ENCODE results near the gene MYO5A. TPM values are rescaled to one million over a fixed set of nuclear protein-coding genes. Genes with fewer than 3 reads are reported as not detected.

MYO5A gene
- total and polyA plus RNA-seq, 2 donors (not counting 1 experiment from before 2014, with no cell fraction given), result 32.9 to 41.9 TPM

DNA sequence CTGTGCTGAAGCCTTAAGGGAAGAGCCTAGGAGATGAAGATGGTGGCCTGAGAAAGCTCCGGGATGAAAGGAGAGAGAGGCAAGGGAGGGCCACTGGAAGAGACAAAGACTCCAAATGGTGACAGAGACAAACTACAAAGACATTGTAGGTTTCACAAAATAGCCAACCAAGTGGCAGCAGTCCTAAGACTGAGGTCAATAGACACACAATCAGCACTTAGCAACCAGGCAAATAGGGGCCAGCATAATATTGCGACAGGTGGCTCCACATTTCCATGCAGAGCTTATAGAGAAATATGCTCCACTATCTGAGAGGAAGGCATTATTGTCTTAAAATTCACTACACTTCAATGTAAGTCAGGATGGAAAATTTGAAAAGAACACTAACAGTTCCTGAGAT, 211.0 kb downstream of the MYO5A start:
- H3K27me3 ChIP-seq (ENCODE audit: control insufficient read depth, insufficient read depth, low read length), result no peaks in the 10 kb centered on the region
- DNase-seq (ENCODE audit: low read depth in 2 of 2), result no peak
- no peak overlapping the region for H3K9ac ChIP-seq (ENCODE audit: insufficient read depth, low read length)
- no peaks in the 10 kb centered on the region for H3K9me3 ChIP-seq (ENCODE audit: control insufficient read depth, insufficient read depth, low read depth, low read length)
- no peaks in the 10 kb centered on the region for H3K4me1 ChIP-seq (ENCODE audit: control insufficient read depth, extremely low read depth, insufficient read depth, low read length)
- H3K36me3 ChIP-seq (ENCODE audit: control insufficient read depth, insufficient read depth, low read length), result peaks cover 8% of the 10 kb centered on the region
- H3K4me3 ChIP-seq (replicated peaks in 1 of 4; ENCODE audit: control extremely low read depth in 1 of 4, insufficient read depth in 1 of 4, low read depth in 3 of 4, low read length in 4 of 4), result no peak overlapping the region
- H3K79me2 ChIP-seq (ENCODE audit: control insufficient read depth, insufficient read depth, low read length), result no peaks in the 10 kb centered on the region
- H3K27ac ChIP-seq (ENCODE audit: insufficient read depth, low read length), result no peak overlapping the region
- H2AFZ ChIP-seq (ENCODE audit: low read length), result no peak overlapping the region
- H3K4me2 ChIP-seq (ENCODE audit: extremely low read depth, insufficient read depth, low read length), result no peak overlapping the region
- TF ChIP-seq EZH2 (IDR thresholded peaks at IDR 0.05; ENCODE audit: low read length, missing control alignments), result no peak
- TF ChIP-seq, protein P1, sequence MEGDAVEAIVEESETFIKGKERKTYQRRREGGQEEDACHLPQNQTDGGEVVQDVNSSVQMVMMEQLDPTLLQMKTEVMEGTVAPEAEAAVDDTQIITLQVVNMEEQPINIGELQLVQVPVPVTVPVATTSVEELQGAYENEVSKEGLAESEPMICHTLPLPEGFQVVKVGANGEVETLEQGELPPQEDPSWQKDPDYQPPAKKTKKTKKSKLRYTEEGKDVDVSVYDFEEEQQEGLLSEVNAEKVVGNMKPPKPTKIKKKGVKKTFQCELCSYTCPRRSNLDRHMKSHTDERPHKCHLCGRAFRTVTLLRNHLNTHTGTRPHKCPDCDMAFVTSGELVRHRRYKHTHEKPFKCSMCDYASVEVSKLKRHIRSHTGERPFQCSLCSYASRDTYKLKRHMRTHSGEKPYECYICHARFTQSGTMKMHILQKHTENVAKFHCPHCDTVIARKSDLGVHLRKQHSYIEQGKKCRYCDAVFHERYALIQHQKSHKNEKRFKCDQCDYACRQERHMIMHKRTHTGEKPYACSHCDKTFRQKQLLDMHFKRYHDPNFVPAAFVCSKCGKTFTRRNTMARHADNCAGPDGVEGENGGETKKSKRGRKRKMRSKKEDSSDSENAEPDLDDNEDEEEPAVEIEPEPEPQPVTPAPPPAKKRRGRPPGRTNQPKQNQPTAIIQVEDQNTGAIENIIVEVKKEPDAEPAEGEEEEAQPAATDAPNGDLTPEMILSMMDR (conservative IDR thresholded peaks at IDR 0.05 in 1 of 2, IDR thresholded peaks at IDR 0.05 in 1 of 2; ENCODE audit: low read depth in 1 of 2, low read length in 2 of 2), result no peak
- no peaks in the 10 kb centered on the region for H4K20me1 ChIP-seq (ENCODE audit: control insufficient read depth, extremely low read depth, insufficient read depth, low read length)

GRCh38 chr15:52317022-52317421, 211.7 kb downstream of the MYO5A start:
- Histone ChIP-seq H3K9me3 (ENCODE audit: control insufficient read depth, insufficient read depth, low read depth, low read length) (no peaks in the 10 kb centered on the region), H3K9ac (ENCODE audit: insufficient read depth, low read length) (no peak overlapping the region), H2AFZ (ENCODE audit: low read length) (no peak overlapping the region), H3K27ac (ENCODE audit: insufficient read depth, low read length) (no peak overlapping the region), H3K79me2 (ENCODE audit: control insufficient read depth, insufficient read depth, low read length) (no peaks in the 10 kb centered on the region), H3K36me3 (ENCODE audit: control insufficient read depth, insufficient read depth, low read length) (peaks cover 8% of the 10 kb centered on the region), H3K4me1 (ENCODE audit: control insufficient read depth, extremely low read depth, insufficient read depth, low read length) (no peaks in the 10 kb centered on the region), H4K20me1 (ENCODE audit: control insufficient read depth, extremely low read depth, insufficient read depth, low read length) (no peaks in the 10 kb centered on the region), H3K27me3 (ENCODE audit: control insufficient read depth, insufficient read depth, low read length) (no peaks in the 10 kb centered on the region), H3K4me3 (replicated peaks in 1 of 4; ENCODE audit: control extremely low read depth in 1 of 4, insufficient read depth in 1 of 4, low read depth in 3 of 4, low read length in 4 of 4) (no peak overlapping the region), H3K4me2 (ENCODE audit: extremely low read depth, insufficient read depth, low read length) (no peak overlapping the region)
- no peak for DNase-seq (ENCODE audit: low read depth in 2 of 2)
- TF ChIP-seq EZH2 (IDR thresholded peaks at IDR 0.05; ENCODE audit: low read length, missing control alignments), result no peak
- TF ChIP-seq, protein P1 (conservative IDR thresholded peaks at IDR 0.05 in 1 of 2, IDR thresholded peaks at IDR 0.05 in 1 of 2; ENCODE audit: low read depth in 1 of 2, low read length in 2 of 2), result no peak

DNA sequence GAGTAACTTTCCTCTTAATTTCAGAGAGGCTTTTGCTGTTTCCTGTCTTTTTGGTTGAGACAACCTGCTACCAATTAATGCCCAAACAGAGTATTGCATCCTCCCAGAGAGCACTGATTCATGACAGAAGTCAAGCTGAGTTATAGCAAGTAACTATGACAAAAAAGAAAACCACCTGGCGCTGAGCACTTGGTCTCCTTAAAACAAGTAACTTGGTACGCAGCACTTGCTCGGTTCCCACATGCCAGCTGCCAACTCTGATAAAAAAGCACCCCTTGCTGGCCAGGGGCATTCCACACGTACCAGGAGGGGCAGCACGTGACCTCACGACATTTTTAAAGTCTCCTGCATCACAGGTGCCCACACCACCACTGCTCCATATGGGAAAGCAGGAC, 219.5 kb downstream of the MYO5A start:
- H4K20me1 ChIP-seq (ENCODE audit: control insufficient read depth, extremely low read depth, insufficient read depth, low read length), result no peaks in the 10 kb centered on the region
- H3K36me3 ChIP-seq (ENCODE audit: control insufficient read depth, insufficient read depth, low read length), result no peaks in the 10 kb centered on the region
- DNase-seq (ENCODE audit: low read depth in 2 of 2), result no peak
- TF ChIP-seq, protein P1 (conservative IDR thresholded peaks at IDR 0.05 in 1 of 2, IDR thresholded peaks at IDR 0.05 in 1 of 2; ENCODE audit: low read depth in 1 of 2, low read length in 2 of 2), result no peak
- TF ChIP-seq EZH2 (IDR thresholded peaks at IDR 0.05; ENCODE audit: low read length, missing control alignments), result no peak
- no peak overlapping the region for H3K4me2 ChIP-seq (ENCODE audit: extremely low read depth, insufficient read depth, low read length)
- no peaks in the 10 kb centered on the region for H3K9me3 ChIP-seq (ENCODE audit: control insufficient read depth, insufficient read depth, low read depth, low read length)
- no peak overlapping the region for H3K9ac ChIP-seq (ENCODE audit: insufficient read depth, low read length)
- no peak overlapping the region for H3K4me3 ChIP-seq (replicated peaks in 1 of 4; ENCODE audit: control extremely low read depth in 1 of 4, insufficient read depth in 1 of 4, low read depth in 3 of 4, low read length in 4 of 4)
- no peaks in the 10 kb centered on the region for H3K4me1 ChIP-seq (ENCODE audit: control insufficient read depth, extremely low read depth, insufficient read depth, low read length)
- no peak overlapping the region for H3K27ac ChIP-seq (ENCODE audit: insufficient read depth, low read length)
- no peaks in the 10 kb centered on the region for H3K27me3 ChIP-seq (ENCODE audit: control insufficient read depth, insufficient read depth, low read length)
- H3K79me2 ChIP-seq (ENCODE audit: control insufficient read depth, insufficient read depth, low read length), result no peaks in the 10 kb centered on the region
- no peak overlapping the region for H2AFZ ChIP-seq (ENCODE audit: low read length)

All from fibroblast of lung (primary cell).